Activated naive CD8-positive, alpha-beta T cell treated with anti-CD3 and anti-CD28 coated beads, Interleukin-2, amount 10 ng/mL, durations not matched to agents 7 days and 5 days (primary cell): ENCODE results near the gene RNF38. TPM values are rescaled to one million over a fixed set of nuclear protein-coding genes. Genes with fewer than 3 reads are reported as not detected.
"Not testable (repeated sequence)": the region's sequence is repeated elsewhere in the genome, so short reads cannot be mapped to it uniquely, and the experiment has no call there.

Experiments
- ATAC-seq: fragments of 150-1000 bp; cut with Tn5 transposase; one replicate; pipeline ENCODE4 v1.10.0; 2021; ENCODE audit warnings: low read depth, moderate library complexity
- POLR2A ChIA-PET: fragments of 350-600 bp; sonication (Branson Sonifier 250); formaldehyde crosslinking; loops from one replicate; lab custom pipeline; 2021; ENCODE audit warnings: antibody characterized with exemption; lab: Charles Lee
- DNase-seq: peaks from one replicate; pipeline ENCODE4 v3.0.0; 2021
- H3K27ac Mint-ChIP-seq: one replicate; pipeline ENCODE4 v1.8.0; 2022; ENCODE audit warnings: mild to moderate bottlenecking, mixed read lengths
- H3K27me3 Mint-ChIP-seq: one replicate; pipeline ENCODE4 v1.8.0; 2022; ENCODE audit warnings: mild to moderate bottlenecking, moderate library complexity, mixed read lengths
- H3K36me3 Mint-ChIP-seq: one replicate; pipeline ENCODE4 v1.8.0; 2021; ENCODE audit warnings: mild to moderate bottlenecking, mixed read lengths
- H3K4me1 Mint-ChIP-seq: one replicate; pipeline ENCODE4 v1.8.0; 2021; ENCODE audit warnings: mixed read lengths
- H3K4me3 Mint-ChIP-seq: one replicate; pipeline ENCODE4 v1.8.0; 2022; ENCODE audit warnings: mild to moderate bottlenecking, moderate library complexity, mixed read lengths
- H3K9me3 Mint-ChIP-seq: one replicate; pipeline ENCODE4 v1.8.0; 2021; ENCODE audit warnings: mixed read lengths
- total RNA-seq, 2 experiments: library from RNA; stranded (reverse); gene quantifications; one replicate each; pipeline ENCODE4 v1.2.3, GENCODE V29; 2021

The RNF38 gene
- 10 to 100 TPM; 54.5 to 55.5 TPM for total RNA-seq

- POLR2A ChIA-PET: interaction anchor here (1.0 to 1.9 kb wide), 3 partner anchors 71 to 88 kb away, joined by 3 to 6 read pairs (median 5); no protein-coding TSS in a partner anchor
- H3K4me1 Mint-ChIP-seq: peaks cover 38% of the 10 kb centered on the region
- ATAC-seq (no peak), DNase-seq (no peak)
- H3K27me3 Mint-ChIP-seq: no peaks in the 10 kb centered on the region
- peaks cover 13% of the 10 kb centered on the region for H3K36me3 Mint-ChIP-seq
- no peaks in the 10 kb centered on the region for H3K9me3 Mint-ChIP-seq
- H3K27ac Mint-ChIP-seq: peak within 1 kb of the TSS; percentile 95
- H3K4me3 Mint-ChIP-seq: peak within 1 kb of the TSS; percentile 92
Measured at GRCh38 chr9:36399980-36400331, at the start of gene RNF38. Gene RNF38 (minus strand): TSS chr9:36400269. CDS start chr9:36400108, 161 bp downstream.

GRCh38 chr9:36448555-36448954 is 48.5 kb upstream of the RNF38 start:
- POLR2A ChIA-PET, DNase-seq: not testable (repeated sequence)

GRCh38 chr9:36448017-36448416 is 47.9 kb upstream of the RNF38 start:
- H3K4me3 Mint-ChIP-seq: no peak overlapping the region
- H3K27me3 Mint-ChIP-seq: no peaks in the 10 kb centered on the region
- ATAC-seq: no peak
- peaks cover 18% of the 10 kb centered on the region for H3K4me1 Mint-ChIP-seq
- no peaks in the 10 kb centered on the region for H3K9me3 Mint-ChIP-seq
- H3K36me3 Mint-ChIP-seq: peaks cover 6% of the 10 kb centered on the region
- POLR2A ChIA-PET: no interaction called here
- DNase-seq: no peak
- no peak overlapping the region for H3K27ac Mint-ChIP-seq

More at GRCh38 chr9:36448555-36448954, 48.5 kb upstream of the RNF38 start:
- H3K4me1 Mint-ChIP-seq: peaks cover 15% of the 10 kb centered on the region
- ATAC-seq, H3K27ac Mint-ChIP-seq, H3K27me3 Mint-ChIP-seq, H3K4me3 Mint-ChIP-seq, H3K36me3 Mint-ChIP-seq, H3K9me3 Mint-ChIP-seq: not testable (repeated sequence)

GRCh38 chr9:36446678-36447077 is 46.6 kb upstream of the RNF38 start:
- POLR2A ChIA-PET, H3K27me3 Mint-ChIP-seq, H3K4me3 Mint-ChIP-seq, H3K27ac Mint-ChIP-seq, DNase-seq, H3K9me3 Mint-ChIP-seq, H3K36me3 Mint-ChIP-seq, ATAC-seq: not testable (repeated sequence)
- H3K4me1 Mint-ChIP-seq: peaks cover 28% of the 10 kb centered on the region

- Mint-ChIP-seq H3K4me3 (no peak overlapping the region), H3K27ac (no peak overlapping the region), H3K27me3 (no peaks in the 10 kb centered on the region), H3K4me1 (peaks cover 30% of the 10 kb centered on the region), H3K9me3 (no peaks in the 10 kb centered on the region), H3K36me3 (peaks cover 9% of the 10 kb centered on the region)
- POLR2A ChIA-PET: no interaction called here
- ATAC-seq (no peak), DNase-seq (no peak)
Measured at GRCh38 chr9:36445800-36446361, 45.8 kb upstream of the RNF38 start.

GRCh38 chr9:36444203-36444602 is 44.1 kb upstream of the RNF38 start:
- peaks cover 12% of the 10 kb centered on the region for H3K36me3 Mint-ChIP-seq
- no peak for ATAC-seq
- no peak for DNase-seq
- H3K4me1 Mint-ChIP-seq: peaks cover 30% of the 10 kb centered on the region
- H3K9me3 Mint-ChIP-seq: no peaks in the 10 kb centered on the region
- POLR2A ChIA-PET: no interaction called here
- H3K4me3 Mint-ChIP-seq: no peak overlapping the region
- H3K27me3 Mint-ChIP-seq: no peaks in the 10 kb centered on the region
- H3K27ac Mint-ChIP-seq: peak overlapping the region; percentile 18

GRCh38 chr9:36443581-36443980 is 43.5 kb upstream of the RNF38 start:
- Mint-ChIP-seq H3K36me3 (peaks cover 12% of the 10 kb centered on the region), H3K9me3 (no peaks in the 10 kb centered on the region), H3K27me3 (no peaks in the 10 kb centered on the region), H3K4me3 (no peak overlapping the region), H3K27ac (no peak overlapping the region), H3K4me1 (peaks cover 33% of the 10 kb centered on the region)
- DNase-seq: no peak
- POLR2A ChIA-PET: interaction anchor here (0.6 kb wide), 1 partner anchor 844 kb away, joined by 3 read pairs; no protein-coding TSS in a partner anchor
- no peak for ATAC-seq

- ATAC-seq (no peak), DNase-seq (no peak)
- Mint-ChIP-seq H3K36me3 (peaks cover 12% of the 10 kb centered on the region), H3K4me3 (no peak overlapping the region), H3K9me3 (no peaks in the 10 kb centered on the region), H3K27ac (no peak overlapping the region), H3K27me3 (no peaks in the 10 kb centered on the region), H3K4me1 (peaks cover 36% of the 10 kb centered on the region)
- POLR2A ChIA-PET: interaction anchor here (0.6 kb wide), 1 partner anchor 9 kb away, joined by 3 read pairs; no protein-coding TSS in a partner anchor
Measured at GRCh38 chr9:36442710-36443109, 42.6 kb upstream of the RNF38 start.

- DNase-seq: no peak
- ATAC-seq: no peak
- Mint-ChIP-seq H3K9me3 (no peaks in the 10 kb centered on the region), H3K4me3 (no peak overlapping the region), H3K36me3 (peaks cover 12% of the 10 kb centered on the region), H3K27me3 (no peaks in the 10 kb centered on the region), H3K4me1 (peaks cover 36% of the 10 kb centered on the region), H3K27ac (no peak overlapping the region)
- POLR2A ChIA-PET: no interaction called here
Measured at GRCh38 chr9:36441966-36442365, 41.9 kb upstream of the RNF38 start.

GRCh38 chr9:36438536-36439236 is 38.6 kb upstream of the RNF38 start:
- POLR2A ChIA-PET: interaction anchor here (1.4 kb wide), 1 partner anchor 20 kb away, joined by 5 read pairs; no protein-coding TSS in a partner anchor
- DNase-seq (no peak), ATAC-seq (no peak)
- no peaks in the 10 kb centered on the region for H3K27me3 Mint-ChIP-seq
- no peak overlapping the region for H3K27ac Mint-ChIP-seq
- peaks cover 23% of the 10 kb centered on the region for H3K4me1 Mint-ChIP-seq
- H3K9me3 Mint-ChIP-seq: no peaks in the 10 kb centered on the region
- H3K4me3 Mint-ChIP-seq: no peak overlapping the region
- H3K36me3 Mint-ChIP-seq: peaks cover 9% of the 10 kb centered on the region

- Mint-ChIP-seq H3K4me3 (no peak overlapping the region), H3K27ac (no peak overlapping the region), H3K36me3 (peaks cover 7% of the 10 kb centered on the region), H3K4me1 (peaks cover 16% of the 10 kb centered on the region), H3K9me3 (no peaks in the 10 kb centered on the region), H3K27me3 (no peaks in the 10 kb centered on the region)
- no peak for ATAC-seq
- POLR2A ChIA-PET: interaction anchor here (1.4 kb wide), 1 partner anchor 20 kb away, joined by 5 read pairs; no protein-coding TSS in a partner anchor
- no peak for DNase-seq
Measured at GRCh38 chr9:36437790-36438189, 37.7 kb upstream of the RNF38 start.

GRCh38 chr9:36436909-36437308 is 36.8 kb upstream of the RNF38 start:
- no peaks in the 10 kb centered on the region for H3K27me3 Mint-ChIP-seq
- DNase-seq (no peak), ATAC-seq (no peak)
- POLR2A ChIA-PET: no interaction called here
- no peaks in the 10 kb centered on the region for H3K9me3 Mint-ChIP-seq
- no peak overlapping the region for H3K27ac Mint-ChIP-seq
- H3K36me3 Mint-ChIP-seq: peaks cover 4% of the 10 kb centered on the region
- H3K4me1 Mint-ChIP-seq: peaks cover 10% of the 10 kb centered on the region
- H3K4me3 Mint-ChIP-seq: no peak overlapping the region

- DNase-seq (no peak), ATAC-seq (no peak)
- Mint-ChIP-seq H3K27ac (no peak overlapping the region), H3K27me3 (no peaks in the 10 kb centered on the region), H3K36me3 (peaks cover 11% of the 10 kb centered on the region), H3K9me3 (no peaks in the 10 kb centered on the region), H3K4me1 (peaks cover 3% of the 10 kb centered on the region), H3K4me3 (no peak overlapping the region)
- POLR2A ChIA-PET: no interaction called here
Measured at GRCh38 chr9:36433386-36433785, 33.3 kb upstream of the RNF38 start.

- no peaks in the 10 kb centered on the region for H3K9me3 Mint-ChIP-seq
- H3K36me3 Mint-ChIP-seq: peaks cover 18% of the 10 kb centered on the region
- peaks cover 7% of the 10 kb centered on the region for H3K4me1 Mint-ChIP-seq
- ATAC-seq (no peak), DNase-seq (no peak)
- POLR2A ChIA-PET: no interaction called here
- H3K27ac Mint-ChIP-seq: no peak overlapping the region
- no peak overlapping the region for H3K4me3 Mint-ChIP-seq
- no peaks in the 10 kb centered on the region for H3K27me3 Mint-ChIP-seq
Measured at GRCh38 chr9:36431078-36431477, 31.0 kb upstream of the RNF38 start.
